ENCODE results near the gene LONRF2.

LONRF2 gene

GRCh38 chr2:100299548-100299947 lies 22.8 kb downstream of the LONRF2 start:
- no peak for DNase-seq

- no peak for DNase-seq
These were observed 24.8 kb downstream of the LONRF2 start for GRCh38 chr2:100297511-100297910.

- DNase-seq, result no peak
These were observed 28.2 kb downstream of the LONRF2 start for GRCh38 chr2:100294162-100294497.

- DNase-seq, result no peak
These were observed 28.8 kb downstream of the LONRF2 start for GRCh38 chr2:100293341-100294161.

GRCh38 chr2:100292022-100292580 lies 30.2 kb downstream of the LONRF2 start:
- peak; percentile 4 for DNase-seq

- DNase-seq, result peak; percentile 25
These were observed 30.9 kb downstream of the LONRF2 start for GRCh38 chr2:100291152-100291970.

- no peak for DNase-seq
These were observed 31.6 kb downstream of the LONRF2 start for GRCh38 chr2:100290718-100291151.

- no peak for DNase-seq
These were observed 33.3 kb downstream of the LONRF2 start for GRCh38 chr2:100289020-100289419.

- no peak for DNase-seq
These were observed 36.0 kb downstream of the LONRF2 start for GRCh38 chr2:100286318-100286717.

- no peak for DNase-seq
These were observed 36.6 kb downstream of the LONRF2 start for GRCh38 chr2:100285691-100286090.

GRCh38 chr2:100285011-100285410 lies 37.3 kb downstream of the LONRF2 start:
- DNase-seq, result no peak

GRCh38 chr2:100283724-100284501 lies 38.4 kb downstream of the LONRF2 start:
- DNase-seq, result no peak

GRCh38 chr2:100281521-100282438 lies 40.5 kb downstream of the LONRF2 start:
- no peak for DNase-seq

- DNase-seq, result no peak
These were observed 42.4 kb downstream of the LONRF2 start for GRCh38 chr2:100279586-100280534.

- no peak for DNase-seq
These were observed 43.3 kb downstream of the LONRF2 start for GRCh38 chr2:100278986-100279385.

- no peak for DNase-seq
These were observed 43.8 kb downstream of the LONRF2 start for GRCh38 chr2:100278501-100278900.

- DNase-seq, result no peak
These were observed 44.6 kb downstream of the LONRF2 start for GRCh38 chr2:100277540-100278207.

- DNase-seq, result no peak
These were observed 45.6 kb downstream of the LONRF2 start for GRCh38 chr2:100276716-100277115.

GRCh38 chr2:100275200-100275589 lies 47.1 kb downstream of the LONRF2 start:
- no peak for DNase-seq

GRCh38 chr2:100274566-100275199 lies 47.6 kb downstream of the LONRF2 start:
- no peak for DNase-seq
